AG10803 (cell line): ENCODE data around the gene RACGAP1.

Source experiments
- DNase-seq: peaks from one replicate; pipeline ENCODE4 v3.0.0; 2010; ENCODE audit warnings: low read depth
- H3K4me3 ChIP-seq: 2 replicates; pipeline ENCODE4 v1.5.1; 2011; ENCODE audit warnings: mild to moderate bottlenecking, low read length, control low read depth
- CTCF ChIP-seq: conservative IDR thresholded peaks from 2 replicates; pipeline ENCODE4 v1.5.1; 2011; ENCODE audit warnings: mild to moderate bottlenecking, low read length, control low read depth, inconsistent platforms

Gene RACGAP1

GRCh38 chr12:49973361-49973830, 51.9 kb downstream of the RACGAP1 start:
- TF ChIP-seq CTCF: no peak
- DNase-seq: no peak

GRCh38 chr12:49972641-49973360, 52.5 kb downstream of the RACGAP1 start, which contains the start of gene AQP6:
TSS of gene AQP6 (plus strand) at chr12:49972947. CDS start at chr12:49973174, 227 bp downstream.
- H3K4me3 ChIP-seq: no peak within 1 kb of the TSS
- no peak for DNase-seq
- no peak for TF ChIP-seq CTCF

More at GRCh38 chr12:49973361-49973830, 51.9 kb downstream of the RACGAP1 start:
- no peak overlapping the region for H3K4me3 ChIP-seq

GRCh38 chr12:49972129-49972528, 53.2 kb downstream of the RACGAP1 start:
- no peak overlapping the region for H3K4me3 ChIP-seq
- DNase-seq: no peak
- no peak for TF ChIP-seq CTCF

- no peak for TF ChIP-seq CTCF
- no peak overlapping the region for H3K4me3 ChIP-seq
- DNase-seq: no peak
Observed at GRCh38 chr12:49971141-49971540, 54.2 kb downstream of the RACGAP1 start.

GRCh38 chr12:49970658-49971057, 54.6 kb downstream of the RACGAP1 start:
- no peak overlapping the region for H3K4me3 ChIP-seq
- no peak for DNase-seq
- no peak for TF ChIP-seq CTCF

GRCh38 chr12:49969651-49970429, 55.5 kb downstream of the RACGAP1 start:
- no peak for TF ChIP-seq CTCF
- H3K4me3 ChIP-seq: no peak overlapping the region
- no peak for DNase-seq
